Stimulated activated CD8-positive, alpha-beta memory T cell treated with anti-CD3 and anti-CD28 coated beads, Interleukin-12 subunit alpha, Interleukin-12 subunit beta, amount 100 ng/mL, for 1 hour (primary cell): ENCODE data around the gene BTAF1.
"Not testable (repeated sequence)": the region's sequence is repeated elsewhere in the genome, so short reads cannot be mapped to it uniquely, and the experiment has no call there.

Experiments used
- DNase-seq: peaks from one replicate; pipeline ENCODE4 v3.0.0-alpha.2; 2020; ENCODE audit warnings: low read depth

Gene BTAF1

GRCh38 chr10:91923371-91924211 is at the start of gene BTAF1:
BTAF1 (plus strand) TSS chr10:91923770; CDS start chr10:91924077, 307 bp downstream.
- peak; percentile 91 for DNase-seq

- no peak for DNase-seq
Measured at GRCh38 chr10:91875156-91875555, 48.4 kb upstream of the BTAF1 start.

GRCh38 chr10:91875779-91876178 is 47.8 kb upstream of the BTAF1 start:
- no peak for DNase-seq

GRCh38 chr10:91879515-91880170 is 43.9 kb upstream of the BTAF1 start:
- DNase-seq: no peak

- DNase-seq: no peak
Measured at GRCh38 chr10:91880310-91880709, 43.3 kb upstream of the BTAF1 start.

GRCh38 chr10:91883549-91884444 is 39.8 kb upstream of the BTAF1 start:
- no peak for DNase-seq

- DNase-seq: no peak
Measured at GRCh38 chr10:91884536-91884935, 39.0 kb upstream of the BTAF1 start.

GRCh38 chr10:91885362-91886079 is 38.0 kb upstream of the BTAF1 start:
- DNase-seq: no peak

- no peak for DNase-seq
Measured at GRCh38 chr10:91886954-91887271, 36.7 kb upstream of the BTAF1 start.

- no peak for DNase-seq
Measured at GRCh38 chr10:91887272-91888076, 36.1 kb upstream of the BTAF1 start.

- no peak for DNase-seq
Measured at GRCh38 chr10:91891125-91892001, 32.2 kb upstream of the BTAF1 start.

- no peak for DNase-seq
Measured at GRCh38 chr10:91893051-91893450, 30.5 kb upstream of the BTAF1 start.

GRCh38 chr10:91894261-91894685 is 29.3 kb upstream of the BTAF1 start:
- not testable (repeated sequence) for DNase-seq

GRCh38 chr10:91896212-91896756 is 27.3 kb upstream of the BTAF1 start:
- DNase-seq: no peak

- DNase-seq: no peak
Measured at GRCh38 chr10:91897421-91897820, 26.1 kb upstream of the BTAF1 start.

- peak; percentile 50 for DNase-seq
Measured at GRCh38 chr10:91901784-91902677, 21.5 kb upstream of the BTAF1 start.

GRCh38 chr10:91907033-91907594 is 16.5 kb upstream of the BTAF1 start:
- DNase-seq: no peak

GRCh38 chr10:91907914-91908336 is 15.6 kb upstream of the BTAF1 start:
- no peak for DNase-seq
